Mononuclear cell (primary cell): ENCODE data around the gene TAS2R41. TPM values are rescaled to one million over a fixed set of nuclear protein-coding genes. Genes with fewer than 3 reads are reported as not detected.

Experiments
- H3K27me3 ChIP-seq: 2 replicates; pipeline ENCODE4 v1.6.0; 2011; ENCODE audit warnings: low read length, control low read depth; ENCODE audit not compliant: insufficient read depth
- H3K4me1 ChIP-seq: 2 replicates; pipeline ENCODE4 v1.5.1; 2011; ENCODE audit warnings: mild to moderate bottlenecking, low read length, control low read depth; ENCODE audit not compliant: insufficient read depth
- H3K4me3 ChIP-seq: 2 replicates; pipeline ENCODE4 v1.5.1; 2011; ENCODE audit warnings: mild to moderate bottlenecking, low read length, moderate library complexity
- H3K9me3 ChIP-seq: 2 replicates; pipeline ENCODE4 v1.5.1; 2011; ENCODE audit warnings: low read depth, mild to moderate bottlenecking, control low read depth, low read length
- total RNA-seq: library from RNA; depleted of rRNA; stranded (reverse); fragments of >200 nt; gene quantifications from one replicate; pipeline ENCODE4 v1.2.3, GENCODE V29; 2012

The TAS2R41 gene
- total RNA-seq, 1 donor = 2.0 TPM

GRCh38 chr7:143495851-143496250, 18.2 kb downstream of the TAS2R41 start:
- Histone ChIP-seq H3K4me3 (no peak overlapping the region), H3K4me1 (peaks cover 8% of the 10 kb centered on the region), H3K9me3 (no peaks in the 10 kb centered on the region), H3K27me3 (no peaks in the 10 kb centered on the region)

- H3K9me3 ChIP-seq = no peaks in the 10 kb centered on the region
- no peaks in the 10 kb centered on the region for H3K27me3 ChIP-seq
- H3K4me1 ChIP-seq = peaks cover 8% of the 10 kb centered on the region
- H3K4me3 ChIP-seq = no peak overlapping the region
Measured at GRCh38 chr7:143496263-143496662, 18.6 kb downstream of the TAS2R41 start.

- H3K27me3 ChIP-seq = no peaks in the 10 kb centered on the region
- no peaks in the 10 kb centered on the region for H3K9me3 ChIP-seq
- H3K4me1 ChIP-seq = peaks cover 8% of the 10 kb centered on the region
- no peak overlapping the region for H3K4me3 ChIP-seq
Measured at GRCh38 chr7:143497008-143497795, 19.5 kb downstream of the TAS2R41 start.

- H3K9me3 ChIP-seq = no peaks in the 10 kb centered on the region
- no peak overlapping the region for H3K4me3 ChIP-seq
Measured at GRCh38 chr7:143499246-143499645, 21.6 kb downstream of the TAS2R41 start.

GRCh38 chr7:143499743-143500348, 22.2 kb downstream of the TAS2R41 start:
- no peaks in the 10 kb centered on the region for H3K27me3 ChIP-seq
- H3K9me3 ChIP-seq = no peaks in the 10 kb centered on the region
- peaks cover 8% of the 10 kb centered on the region for H3K4me1 ChIP-seq
- no peak overlapping the region for H3K4me3 ChIP-seq

More at GRCh38 chr7:143499246-143499645, 21.6 kb downstream of the TAS2R41 start:
- H3K27me3 ChIP-seq = no peaks in the 10 kb centered on the region
- peaks cover 8% of the 10 kb centered on the region for H3K4me1 ChIP-seq

- Histone ChIP-seq H3K4me3 (no peak overlapping the region), H3K27me3 (no peaks in the 10 kb centered on the region), H3K9me3 (no peaks in the 10 kb centered on the region), H3K4me1 (no peaks in the 10 kb centered on the region)
Measured at GRCh38 chr7:143503261-143503660, 25.6 kb downstream of the TAS2R41 start.

- H3K27me3 ChIP-seq = no peaks in the 10 kb centered on the region
- H3K9me3 ChIP-seq = no peaks in the 10 kb centered on the region
- no peaks in the 10 kb centered on the region for H3K4me1 ChIP-seq
- no peak overlapping the region for H3K4me3 ChIP-seq
Measured at GRCh38 chr7:143504215-143504936, 26.7 kb downstream of the TAS2R41 start.

- Histone ChIP-seq H3K9me3 (no peaks in the 10 kb centered on the region), H3K4me1 (no peaks in the 10 kb centered on the region), H3K27me3 (no peaks in the 10 kb centered on the region), H3K4me3 (no peak overlapping the region)
Measured at GRCh38 chr7:143504937-143505297, 27.2 kb downstream of the TAS2R41 start.

- no peaks in the 10 kb centered on the region for H3K4me1 ChIP-seq
- H3K27me3 ChIP-seq = no peaks in the 10 kb centered on the region
- no peak overlapping the region for H3K4me3 ChIP-seq
- no peaks in the 10 kb centered on the region for H3K9me3 ChIP-seq
Measured at GRCh38 chr7:143505838-143506237, 28.2 kb downstream of the TAS2R41 start.

GRCh38 chr7:143507094-143507518, 29.4 kb downstream of the TAS2R41 start:
- no peak overlapping the region for H3K4me3 ChIP-seq

GRCh38 chr7:143507534-143508055, 29.9 kb downstream of the TAS2R41 start:
- H3K4me3 ChIP-seq = no peak overlapping the region
- no peaks in the 10 kb centered on the region for H3K9me3 ChIP-seq
- no peaks in the 10 kb centered on the region for H3K4me1 ChIP-seq

More at GRCh38 chr7:143507094-143507518, 29.4 kb downstream of the TAS2R41 start:
- Histone ChIP-seq H3K9me3 (no peaks in the 10 kb centered on the region), H3K27me3 (no peaks in the 10 kb centered on the region), H3K4me1 (no peaks in the 10 kb centered on the region)

GRCh38 chr7:143510854-143511592, 33.4 kb downstream of the TAS2R41 start:
- Histone ChIP-seq H3K4me1 (no peaks in the 10 kb centered on the region), H3K9me3 (no peaks in the 10 kb centered on the region), H3K27me3 (no peaks in the 10 kb centered on the region)

More at GRCh38 chr7:143507534-143508055, 29.9 kb downstream of the TAS2R41 start:
- H3K27me3 ChIP-seq = no peaks in the 10 kb centered on the region

GRCh38 chr7:143511593-143512047, 33.9 kb downstream of the TAS2R41 start:
- Histone ChIP-seq H3K27me3 (no peaks in the 10 kb centered on the region), H3K4me3 (no peak overlapping the region), H3K9me3 (no peaks in the 10 kb centered on the region), H3K4me1 (no peaks in the 10 kb centered on the region)

More at GRCh38 chr7:143510854-143511592, 33.4 kb downstream of the TAS2R41 start:
- no peak overlapping the region for H3K4me3 ChIP-seq

GRCh38 chr7:143512488-143513340, 35.0 kb downstream of the TAS2R41 start:
- no peak overlapping the region for H3K4me3 ChIP-seq

More at GRCh38 chr7:143512488-143513340, 35.0 kb downstream of the TAS2R41 start:
- no peaks in the 10 kb centered on the region for H3K9me3 ChIP-seq
- no peaks in the 10 kb centered on the region for H3K27me3 ChIP-seq
- no peaks in the 10 kb centered on the region for H3K4me1 ChIP-seq
